NOMO-1 treated with dmso at 0.1 percent for 144 hours (cell line): ENCODE results near the gene ODAM.
"Not testable (repeated sequence)": the region's sequence is repeated elsewhere in the genome, so short reads cannot be mapped to it uniquely, and the experiment has no call there.

Source experiments
- DNase-seq: peaks from one replicate; lab custom pipeline; 2025; ENCODE audit not compliant: unreplicated experiment; lab: John Stamatoyannopoulos, UW

Gene ODAM, protein sequence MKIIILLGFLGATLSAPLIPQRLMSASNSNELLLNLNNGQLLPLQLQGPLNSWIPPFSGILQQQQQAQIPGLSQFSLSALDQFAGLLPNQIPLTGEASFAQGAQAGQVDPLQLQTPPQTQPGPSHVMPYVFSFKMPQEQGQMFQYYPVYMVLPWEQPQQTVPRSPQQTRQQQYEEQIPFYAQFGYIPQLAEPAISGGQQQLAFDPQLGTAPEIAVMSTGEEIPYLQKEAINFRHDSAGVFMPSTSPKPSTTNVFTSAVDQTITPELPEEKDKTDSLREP

DNA sequence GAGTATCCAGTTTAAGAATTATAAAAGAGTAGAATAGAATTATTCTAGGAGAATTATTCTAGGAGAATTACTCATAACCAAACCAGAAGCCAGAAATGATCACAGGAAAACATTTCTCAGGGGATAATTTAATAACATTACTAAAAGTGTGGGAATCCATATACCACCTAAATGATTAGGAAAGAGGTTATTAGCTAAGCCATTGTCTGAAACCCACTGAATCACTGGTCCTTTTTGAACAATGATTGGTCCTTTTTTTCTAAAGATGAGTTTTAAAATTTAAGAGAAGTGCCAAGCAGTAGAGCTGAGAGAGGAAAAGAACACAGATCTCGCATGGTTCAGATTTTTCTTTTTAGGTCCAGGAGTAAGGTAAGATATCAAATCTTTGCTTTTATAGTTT lies at the start of gene ODAM:
ODAM (plus strand) TSS at position 301 of the 400 bp plus-strand sequence. CDS start 819 bp downstream, outside the sequence.
- no peak for DNase-seq

DNA sequence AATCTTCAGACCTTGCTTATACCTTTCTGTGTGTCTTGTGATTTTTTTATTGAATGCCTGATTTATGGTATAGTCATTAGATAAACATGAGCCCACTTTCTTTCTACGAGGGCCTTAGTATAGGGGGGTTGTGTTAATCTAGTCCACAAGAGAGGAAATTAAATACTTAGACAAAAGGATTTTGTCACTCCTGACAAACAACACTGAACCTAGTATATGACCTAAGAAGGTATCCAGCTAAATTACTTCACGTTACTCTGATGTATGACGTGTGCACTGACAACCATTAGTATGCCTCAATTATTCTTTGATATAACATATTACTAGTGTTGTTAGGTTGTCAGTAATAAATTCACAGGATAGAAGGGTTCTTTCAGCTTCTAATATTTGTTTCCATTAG lies 44.3 kb upstream of the ODAM start:
- no peak for DNase-seq

DNA sequence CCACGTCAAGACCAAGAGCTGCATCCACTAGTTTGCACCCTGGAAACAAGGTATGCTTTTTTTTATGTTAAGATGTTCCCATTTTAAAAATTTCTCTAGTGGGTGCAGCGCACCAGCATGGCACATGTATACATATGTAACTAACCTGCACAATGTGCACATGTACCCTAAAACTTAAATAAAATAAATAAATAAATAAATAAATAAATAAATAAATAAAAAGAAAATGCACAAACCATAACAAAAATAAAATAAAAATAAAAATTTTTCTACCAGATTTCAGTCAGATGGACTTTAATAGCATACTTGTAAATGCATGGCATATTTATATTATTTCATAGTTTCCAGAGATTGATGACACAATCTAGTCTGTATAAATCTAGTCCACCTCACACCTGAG lies 43.4 kb upstream of the ODAM start:
- DNase-seq: no peak

DNA sequence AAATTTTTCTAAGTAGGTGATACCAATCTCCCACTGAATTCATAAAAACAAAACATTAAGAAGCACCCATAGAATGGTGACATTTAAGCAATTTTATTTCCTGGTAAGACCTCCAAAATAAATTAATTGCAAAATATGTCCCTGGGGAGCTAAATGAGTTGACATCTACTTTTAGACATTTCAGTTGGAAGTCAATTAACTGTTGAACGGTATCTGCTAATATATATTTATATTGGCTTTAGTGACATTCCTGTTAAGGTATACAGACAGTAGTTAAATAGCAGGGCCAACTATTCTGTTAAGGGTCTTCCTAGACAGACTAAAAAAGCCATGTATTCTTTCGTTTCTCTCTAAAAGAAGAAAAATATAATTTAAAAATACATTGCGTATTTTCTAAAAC lies 41.6 kb upstream of the ODAM start, which contains the start of gene PRR27:
PRR27 (plus strand) TSS at position 301 of the 400 bp plus-strand sequence. CDS start 139 bp downstream, outside the sequence.
- DNase-seq: no peak

DNA sequence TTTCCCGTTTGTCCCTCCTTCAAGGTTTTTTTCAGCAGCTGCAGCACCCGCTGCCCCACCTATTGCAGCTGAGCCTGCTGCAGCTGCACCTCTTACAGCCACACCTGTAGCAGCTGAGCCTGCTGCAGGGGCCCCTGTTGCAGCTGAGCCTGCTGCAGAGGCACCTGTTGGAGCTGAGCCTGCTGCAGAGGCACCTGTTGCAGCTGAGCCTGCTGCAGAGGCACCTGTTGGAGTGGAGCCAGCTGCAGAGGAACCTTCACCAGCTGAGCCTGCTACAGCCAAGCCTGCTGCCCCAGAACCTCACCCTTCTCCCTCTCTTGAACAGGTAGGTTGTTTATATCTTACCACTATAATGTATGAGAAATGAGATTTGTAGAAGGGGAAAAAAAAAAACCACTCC lies 36.9 kb upstream of the ODAM start:
- DNase-seq: no peak

DNA sequence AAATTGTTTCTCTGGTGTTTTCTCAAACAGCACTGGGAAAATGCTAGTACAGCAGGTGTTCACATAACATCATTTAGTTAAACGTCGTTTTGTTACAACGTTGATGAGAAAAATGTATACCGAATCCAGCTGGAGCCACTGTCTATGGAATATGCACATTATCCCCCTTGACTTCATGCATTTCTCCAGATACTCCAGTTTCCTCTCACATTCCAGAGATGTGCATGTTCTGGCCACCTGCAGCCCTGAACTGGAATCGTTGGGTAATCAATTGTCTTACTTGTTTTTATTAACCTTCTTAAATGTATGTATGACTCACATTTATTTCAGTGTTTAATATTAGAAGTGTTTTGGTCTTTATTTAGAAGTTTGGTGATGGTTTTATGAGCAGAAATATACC lies 18.4 kb upstream of the ODAM start:
- no peak for DNase-seq

DNA sequence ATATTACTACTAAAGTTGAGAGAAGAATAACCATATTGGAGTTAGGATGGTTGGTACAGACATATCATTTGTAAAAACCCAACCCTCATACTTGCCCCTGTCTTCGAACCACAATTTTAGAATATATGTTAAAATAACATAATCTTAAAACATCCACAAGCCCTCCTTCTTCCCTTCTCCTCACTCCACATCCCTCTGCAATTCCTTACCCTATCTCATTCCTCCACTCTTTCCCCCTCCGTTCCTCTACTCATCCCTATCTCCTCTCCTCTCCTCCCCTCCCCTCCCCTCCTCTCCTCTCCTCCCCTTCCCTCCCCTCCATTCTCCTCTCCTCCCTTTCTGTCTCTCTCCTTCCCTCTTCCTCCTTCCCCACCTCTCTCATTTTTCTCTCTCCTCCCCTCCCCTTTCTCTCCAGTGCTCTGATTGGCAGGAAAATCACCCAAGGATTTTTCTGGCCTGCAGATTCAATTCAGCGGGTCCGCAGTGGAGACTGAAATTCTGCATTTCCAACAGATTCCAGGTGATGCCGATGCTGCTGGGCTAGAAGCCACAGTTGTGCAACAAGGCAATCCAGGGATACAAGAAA lies 17.4 kb upstream of the ODAM start:
- DNase-seq: no peak

DNA sequence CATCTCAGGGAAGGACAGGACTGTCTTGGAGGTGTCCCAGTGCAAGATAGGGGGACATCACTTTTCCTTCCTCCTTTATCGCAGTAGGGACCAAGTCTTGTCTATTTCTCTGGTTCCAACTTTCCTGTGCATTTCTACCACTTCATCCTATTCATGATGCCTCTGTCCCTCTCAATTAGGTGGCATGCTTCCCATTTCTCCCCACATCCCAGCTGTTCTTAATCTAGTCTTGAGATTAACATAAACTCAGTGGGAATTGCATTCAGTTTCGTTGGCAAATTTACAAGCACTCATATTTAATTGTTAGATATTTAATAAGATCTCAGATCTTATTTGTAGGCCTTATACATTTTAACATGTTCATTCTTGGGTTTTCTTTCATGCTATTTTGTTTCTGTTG lies 15.7 kb upstream of the ODAM start:
- DNase-seq: no peak

DNA sequence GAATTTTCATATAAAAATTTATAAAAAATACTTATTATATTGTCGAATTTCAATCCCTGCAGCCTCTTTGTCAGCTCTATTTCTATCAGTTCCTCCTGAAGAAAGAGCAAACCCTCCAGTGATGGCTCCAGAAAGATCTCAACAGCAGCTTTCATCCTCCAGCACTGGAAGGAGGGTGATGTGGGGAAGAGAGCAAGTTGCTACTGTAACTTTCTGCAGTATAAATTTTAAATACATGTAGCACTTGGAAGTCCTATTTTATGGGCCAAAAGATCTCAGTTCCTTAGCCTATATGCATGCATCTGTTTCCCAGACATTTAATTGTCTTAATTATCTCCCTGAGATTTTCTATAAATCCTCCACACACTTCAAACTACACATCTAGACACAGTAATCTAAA lies 13.7 kb upstream of the ODAM start:
- no peak for DNase-seq

DNA sequence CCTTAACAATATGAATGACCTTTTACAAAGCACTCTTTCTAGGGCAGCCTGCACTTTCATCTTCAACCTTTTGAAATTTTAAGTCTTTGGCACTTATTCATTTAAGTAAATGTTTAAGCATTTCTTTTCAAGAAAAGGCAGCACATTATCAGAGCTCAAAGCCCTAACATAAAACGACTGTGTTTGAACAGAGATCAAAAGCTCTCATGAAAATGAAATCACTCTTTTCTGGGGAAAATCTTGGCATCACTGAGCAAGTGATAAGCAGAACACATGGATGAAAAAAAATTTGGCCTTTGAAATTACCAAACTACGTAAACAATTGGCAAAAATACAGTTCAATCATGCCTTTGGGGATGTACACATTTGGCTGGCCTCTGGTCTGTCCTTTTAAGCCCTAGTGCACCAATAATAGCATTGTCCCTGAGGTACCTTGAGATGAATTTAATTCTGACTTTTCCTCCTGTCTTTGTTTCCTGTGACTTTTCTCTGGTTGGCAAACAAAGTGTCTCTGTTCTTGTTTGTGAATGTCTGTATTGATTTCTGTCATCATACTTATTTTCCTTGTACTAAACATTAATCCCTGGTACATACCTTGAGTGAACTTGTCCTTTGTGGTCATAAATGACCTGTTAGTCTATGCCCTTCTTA lies 12.9 kb upstream of the ODAM start:
- no peak for DNase-seq

DNA sequence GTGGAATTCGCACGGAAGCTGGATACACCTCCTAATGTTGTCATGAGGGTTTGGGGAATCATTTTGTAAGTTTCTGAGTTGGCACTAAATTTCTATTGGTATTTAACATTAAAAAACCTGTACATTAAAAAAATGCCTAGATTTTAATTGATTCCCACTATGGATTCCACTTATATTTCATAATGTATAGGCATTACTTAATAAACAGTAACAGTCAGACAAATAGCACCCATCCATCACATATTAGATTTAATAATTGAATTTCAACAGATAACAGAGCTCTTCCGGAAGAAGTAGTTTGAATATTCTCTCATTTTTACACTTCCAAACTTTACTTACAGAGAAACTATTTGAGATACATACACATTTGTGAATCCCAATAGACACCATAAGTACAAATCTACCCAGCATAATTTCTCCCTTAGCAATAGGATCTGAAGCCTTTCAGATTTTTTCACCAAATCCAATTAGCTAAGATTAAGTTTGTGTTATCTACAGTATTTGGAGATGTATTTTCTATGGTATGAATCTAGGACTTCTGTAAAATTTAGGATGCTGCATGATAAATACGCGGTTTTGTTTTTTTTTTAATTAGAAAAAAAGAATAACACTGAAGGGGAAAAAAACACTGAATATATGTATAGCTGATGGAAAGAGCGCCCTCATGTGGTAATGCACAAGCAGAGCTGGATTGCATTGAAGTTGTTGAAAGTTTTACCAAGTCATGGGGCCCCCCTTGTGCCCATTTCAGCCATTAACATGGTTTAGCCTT lies 12.2 kb upstream of the ODAM start:
- DNase-seq: no peak

DNA sequence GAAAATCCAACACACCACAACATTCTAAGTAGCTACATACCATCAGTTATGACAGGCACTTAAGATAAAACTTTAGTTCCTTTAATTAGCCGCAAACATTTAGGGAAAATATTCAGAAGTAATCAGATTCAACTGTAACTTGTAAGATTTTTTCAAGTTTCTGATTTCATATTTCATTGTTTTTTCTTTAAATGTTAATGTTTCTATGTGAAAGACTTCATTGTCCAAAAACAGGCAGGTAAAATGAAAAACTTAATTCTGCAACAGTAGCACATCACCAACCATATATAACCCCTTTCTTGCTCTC lies 11.6 kb upstream of the ODAM start:
- no peak for DNase-seq

DNA sequence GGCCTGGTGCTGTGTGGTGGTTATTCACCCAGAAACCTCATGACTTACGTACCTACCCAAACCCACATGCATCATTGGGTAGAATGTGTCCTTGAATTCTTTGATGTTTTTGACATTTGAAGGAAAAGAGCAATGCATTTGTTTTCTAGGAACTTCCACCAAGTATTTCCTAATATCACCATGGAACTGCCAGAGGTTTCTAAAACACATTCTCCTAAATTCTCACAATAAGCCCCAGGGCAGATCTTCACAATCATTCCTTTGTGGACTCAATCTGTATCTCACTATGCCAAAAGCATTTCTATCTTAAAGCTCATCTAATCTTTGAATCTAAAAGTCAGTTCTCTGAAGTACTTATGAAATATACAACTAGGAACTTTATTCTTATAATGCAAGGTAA lies 8.3 kb upstream of the ODAM start:
- DNase-seq: no peak

DNA sequence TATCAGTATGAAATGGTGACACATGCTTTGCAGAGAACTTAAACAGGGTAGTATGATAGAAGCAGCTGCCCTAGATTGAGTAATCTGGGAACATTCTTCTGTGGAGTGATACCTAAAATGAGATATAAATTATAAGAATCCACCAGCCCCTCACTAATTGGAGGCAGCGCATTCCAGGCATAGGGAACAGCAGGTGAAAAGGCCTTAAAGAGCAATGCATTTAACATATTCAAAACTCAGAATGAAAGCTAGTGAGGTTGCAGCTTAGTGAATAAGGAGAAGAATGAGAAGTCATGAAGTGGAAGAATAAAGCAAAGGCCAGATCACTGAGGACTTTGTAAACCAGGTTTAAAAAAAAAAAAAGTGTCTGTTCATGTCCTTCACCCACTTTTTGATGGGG lies 4.9 kb upstream of the ODAM start:
- DNase-seq: no peak

DNA sequence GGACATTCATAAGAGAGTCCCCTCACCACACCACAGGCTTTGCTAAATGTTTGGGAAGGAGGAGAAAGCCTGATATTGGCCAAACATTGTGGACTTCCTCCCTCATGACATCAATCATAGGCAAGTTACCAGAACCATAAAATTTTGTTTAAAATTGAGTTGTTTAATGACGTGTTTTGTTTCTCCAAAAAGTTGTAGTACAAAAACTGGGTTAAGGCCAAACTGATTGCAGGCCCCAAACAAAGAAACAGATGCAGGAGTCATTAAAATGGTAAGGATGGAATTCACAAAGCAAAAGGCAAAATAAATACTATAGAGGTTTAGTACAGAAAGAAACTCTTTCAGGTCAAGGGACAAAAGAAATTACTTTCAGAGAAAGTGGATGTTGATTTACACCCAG lies 3.9 kb upstream of the ODAM start:
- no peak for DNase-seq

DNA sequence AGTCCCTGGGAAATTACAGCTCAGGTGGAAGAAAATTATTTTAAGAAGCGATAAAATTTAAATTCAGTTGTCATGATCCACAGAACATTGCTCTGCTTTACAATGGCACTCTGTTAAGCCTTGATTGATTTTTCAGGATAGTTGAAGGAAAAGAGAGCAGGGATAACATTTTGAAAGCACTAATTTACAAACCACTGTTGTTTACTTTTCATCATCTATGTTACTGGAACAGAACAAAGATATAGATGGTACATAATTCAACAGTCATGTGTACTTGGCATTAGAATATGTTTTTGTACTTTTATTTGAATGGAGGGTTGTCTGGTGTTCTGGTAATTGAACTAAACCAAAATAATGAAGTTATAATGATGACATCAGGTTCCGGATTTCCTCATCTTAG lies 2.6 kb upstream of the ODAM start:
- DNase-seq: no peak

DNA sequence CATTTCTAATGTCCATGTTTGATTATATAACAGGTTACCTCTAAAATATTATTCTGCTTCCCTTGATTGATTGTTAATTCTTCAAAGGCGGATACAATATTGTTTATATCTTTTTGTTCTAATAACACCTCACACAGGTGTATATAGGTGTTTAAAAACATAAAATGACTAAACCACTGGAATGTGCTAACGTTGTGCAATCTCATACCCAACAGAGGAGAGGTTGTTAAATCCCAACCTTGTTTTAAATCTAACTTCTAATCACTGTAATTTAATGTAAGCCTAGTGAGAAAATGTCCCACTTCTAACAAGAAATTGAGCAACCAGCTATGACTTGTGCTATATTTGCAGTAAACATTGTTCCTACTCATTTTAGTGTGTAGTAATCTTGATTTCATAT lies 1.3 kb downstream of the ODAM start:
- no peak for DNase-seq

DNA sequence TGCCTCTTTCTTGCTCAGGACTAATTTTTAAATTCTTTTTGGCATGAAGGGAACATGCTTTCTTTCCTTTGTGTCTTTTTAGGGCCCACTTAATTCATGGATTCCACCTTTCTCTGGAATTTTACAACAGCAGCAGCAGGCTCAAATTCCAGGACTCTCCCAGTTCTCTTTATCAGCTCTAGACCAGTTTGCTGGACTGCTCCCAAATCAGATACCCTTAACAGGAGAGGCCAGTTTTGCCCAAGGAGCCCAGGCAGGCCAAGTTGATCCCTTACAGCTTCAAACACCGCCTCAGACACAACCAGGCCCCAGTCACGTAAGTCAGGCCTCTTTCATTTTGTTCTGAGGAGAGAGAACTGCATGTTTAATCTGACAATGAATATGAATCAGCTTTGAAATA lies 2.3 kb downstream of the ODAM start:
- DNase-seq: no peak

DNA sequence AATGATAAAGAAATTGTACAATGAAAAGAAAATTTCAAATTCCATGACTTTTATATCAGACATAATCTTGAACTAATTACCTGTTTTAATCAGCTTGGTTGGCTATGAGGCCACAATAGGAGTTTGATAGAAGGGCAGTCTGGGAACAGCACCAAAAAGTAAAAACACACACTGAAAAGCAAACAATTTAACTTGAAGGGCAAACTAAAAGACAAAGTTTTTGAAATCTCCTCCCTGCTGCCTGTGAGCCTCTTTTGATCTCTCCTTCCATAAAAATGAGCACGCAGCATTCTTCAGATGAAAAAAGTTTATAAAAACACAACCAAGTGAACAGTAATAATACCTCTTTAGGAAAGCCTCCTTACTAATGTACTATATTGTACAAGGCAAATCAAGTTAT lies 8.1 kb downstream of the ODAM start:
- DNase-seq: no peak

DNA sequence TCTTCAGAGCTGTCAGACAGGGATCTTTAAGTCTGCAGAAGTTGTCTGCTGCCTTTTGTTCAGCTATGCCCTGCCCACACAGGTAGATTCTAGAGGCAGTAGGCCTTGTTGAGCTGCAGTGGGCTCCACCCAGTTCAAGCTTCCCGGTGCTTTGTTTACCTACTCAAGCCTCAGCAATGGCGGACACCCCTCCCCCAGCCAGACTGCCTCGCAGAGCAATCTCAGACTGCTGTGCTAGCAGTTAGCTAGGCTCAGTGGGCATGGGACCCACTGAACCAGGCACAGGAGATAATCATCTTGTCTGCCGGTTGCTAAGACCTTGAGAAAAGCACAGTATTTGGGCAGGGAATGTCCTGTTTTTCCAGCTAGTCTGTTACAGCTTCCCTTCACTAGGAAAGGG lies 17.2 kb downstream of the ODAM start:
- DNase-seq: not testable (repeated sequence)

DNA sequence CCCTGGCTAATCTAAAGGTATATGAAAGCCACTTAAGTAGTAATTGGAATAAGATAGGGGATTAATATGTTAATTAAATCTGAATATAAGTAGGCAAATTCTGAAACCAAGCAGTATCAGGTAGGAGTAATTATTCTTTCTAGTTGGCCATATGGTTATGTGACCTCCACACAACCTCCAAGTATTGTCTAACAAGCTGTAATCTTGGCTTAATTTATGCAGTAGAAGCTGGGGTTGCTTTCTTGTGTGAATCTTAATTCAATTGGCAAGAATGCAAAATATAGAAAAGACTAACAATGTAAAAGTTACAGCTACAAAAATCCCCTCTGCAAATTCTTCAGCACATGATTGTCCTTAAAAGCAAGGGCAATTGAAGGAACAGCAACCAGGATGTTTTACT lies 20.6 kb downstream of the ODAM start:
- DNase-seq: not testable (repeated sequence)

DNA sequence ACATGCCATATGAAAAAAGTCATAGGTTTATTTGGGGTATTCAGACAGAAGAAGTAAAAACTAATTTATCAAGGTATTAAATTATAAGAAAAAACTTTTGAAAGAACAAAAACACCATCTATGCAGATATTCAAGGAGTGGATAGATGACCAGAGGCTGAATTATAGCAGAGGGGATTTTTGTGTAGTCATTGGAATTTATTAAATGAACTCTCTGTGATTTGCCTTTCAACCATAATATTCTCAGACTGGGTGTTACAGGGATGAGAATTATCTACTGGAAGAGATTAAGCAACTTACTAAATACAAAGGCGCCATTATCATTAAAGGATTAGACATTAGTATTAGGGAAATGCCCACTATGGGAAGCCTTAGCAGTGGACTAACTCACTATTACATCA lies 21.0 kb downstream of the ODAM start:
- not testable (repeated sequence) for DNase-seq
